ENCODE data around the gene CETP.

Gene CETP

DNA sequence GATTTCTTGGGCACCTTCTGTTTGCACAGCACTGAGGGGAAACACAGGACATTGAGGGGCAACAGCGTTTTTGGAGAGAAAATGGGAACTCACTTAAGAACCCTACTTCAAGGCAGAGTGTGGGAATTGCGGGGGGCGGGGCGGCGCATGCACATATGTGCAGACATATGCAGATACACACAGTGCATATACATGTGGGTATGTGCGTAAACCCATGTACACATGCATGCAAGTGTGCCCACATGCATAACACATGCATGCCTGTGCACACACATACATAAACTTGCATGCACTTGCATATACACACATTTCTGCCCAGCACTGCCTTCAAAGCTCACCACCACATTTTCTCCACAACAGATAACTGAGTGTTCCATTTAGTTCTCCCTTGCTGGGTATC, 60.0 kb downstream of the CETP start:
- DNase-seq (ENCODE audit: low spot score), result no peak

GRCh38 chr16:57022445-57022844, 60.7 kb downstream of the CETP start:
- DNase-seq (ENCODE audit: low spot score), result no peak

DNA sequence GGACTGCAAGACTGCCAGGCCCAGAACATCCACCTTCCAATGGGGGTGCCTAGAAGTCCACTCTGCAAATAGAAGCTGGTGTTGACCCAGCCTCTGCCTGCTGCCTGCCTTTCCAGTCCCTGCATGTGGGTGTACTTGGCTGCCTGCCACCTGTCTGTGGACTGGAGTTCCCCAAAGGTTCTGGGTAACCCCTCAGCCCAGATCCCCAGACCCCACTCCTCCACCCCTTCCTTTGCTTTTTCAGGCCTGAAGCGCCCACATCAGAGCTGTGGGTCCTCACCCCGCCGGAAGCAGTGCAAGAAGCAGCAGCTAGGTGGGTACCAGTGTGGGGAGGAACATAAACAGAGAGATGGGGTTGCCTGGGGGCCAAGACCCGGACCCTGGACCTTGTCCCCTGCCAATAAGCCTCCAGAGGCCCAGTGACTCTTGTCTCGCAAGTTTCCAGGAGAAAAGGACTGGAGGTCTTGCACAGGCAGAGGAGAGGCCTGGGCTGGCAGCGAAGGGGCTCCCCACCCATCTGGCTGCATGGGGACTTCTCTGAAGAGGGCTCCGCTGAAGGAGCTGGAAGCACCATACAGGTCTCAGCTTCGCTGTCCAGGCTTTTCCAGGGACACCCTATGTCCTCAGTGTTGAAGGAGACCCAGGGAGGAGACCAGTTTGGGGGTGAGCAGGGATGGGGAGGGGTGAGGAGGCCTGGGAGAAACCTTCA, 61.9 kb downstream of the CETP start:
- no peak for DNase-seq (ENCODE audit: low spot score)

DNA sequence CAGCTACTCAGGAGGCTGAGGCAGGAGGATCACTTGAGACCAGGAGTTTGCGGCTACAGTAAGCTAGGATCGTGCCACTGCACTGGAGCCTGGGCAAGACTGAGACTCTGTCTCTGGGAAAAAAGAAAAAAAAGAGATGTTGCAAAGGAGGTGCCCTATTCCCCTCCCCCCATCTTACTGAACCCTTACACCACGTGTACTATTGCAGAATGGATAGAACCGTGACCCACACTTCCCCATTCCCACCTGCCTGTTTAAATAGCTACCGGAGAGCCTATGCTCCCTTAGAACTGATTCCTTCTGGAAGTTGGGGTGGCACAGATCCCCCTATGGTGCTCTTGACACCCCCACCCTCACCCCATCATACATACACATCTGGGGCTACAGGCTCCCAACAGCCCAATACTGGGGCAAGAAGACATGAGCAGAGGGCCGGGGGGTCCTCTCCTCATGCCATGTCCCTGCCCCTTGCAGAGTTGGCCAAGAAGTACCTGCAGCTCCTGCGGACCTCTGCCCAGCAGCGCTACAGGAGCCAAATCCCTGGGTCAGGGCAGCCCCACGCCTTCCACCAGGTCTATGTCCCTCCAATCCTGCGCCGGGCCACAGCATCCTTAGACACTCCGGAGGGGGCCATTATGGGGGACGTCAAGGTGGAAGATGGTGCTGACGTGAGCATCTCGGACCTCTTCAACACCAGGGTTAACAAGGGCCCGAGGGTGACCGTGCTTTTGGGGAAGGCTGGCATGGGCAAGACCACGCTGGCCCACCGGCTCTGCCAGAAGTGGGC, 63.3 kb downstream of the CETP start:
- no peak for DNase-seq (ENCODE audit: low spot score)

- no peak for DNase-seq (ENCODE audit: low spot score)
Measured at GRCh38 chr16:57025941-57026777, 64.4 kb downstream of the CETP start.

GRCh38 chr16:57026778-57027062, 65.0 kb downstream of the CETP start:
- DNase-seq (ENCODE audit: low spot score), result no peak

DNA sequence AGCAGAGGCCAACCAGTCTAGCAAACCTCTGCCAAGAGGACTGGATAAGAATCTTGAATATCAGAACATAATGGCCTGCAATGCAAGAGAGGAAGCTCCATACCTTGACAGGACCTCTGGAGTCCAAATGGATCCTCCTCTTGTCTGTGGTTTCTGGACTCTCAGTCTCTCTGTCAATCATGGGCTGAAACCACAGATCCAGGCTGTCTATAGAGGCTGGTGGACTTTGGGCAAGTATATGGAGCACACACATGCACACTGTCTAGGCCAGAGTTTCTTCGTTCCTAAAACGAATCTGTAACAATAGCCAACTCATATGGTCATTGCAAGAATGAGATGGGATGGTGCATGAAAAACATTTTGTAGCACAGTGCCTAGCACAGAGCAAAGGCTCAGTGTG, 65.3 kb downstream of the CETP start:
- no peak for DNase-seq (ENCODE audit: low spot score)

- no peak for DNase-seq (ENCODE audit: low spot score)
Measured at GRCh38 chr16:57028086-57028485, 66.3 kb downstream of the CETP start.

DNA sequence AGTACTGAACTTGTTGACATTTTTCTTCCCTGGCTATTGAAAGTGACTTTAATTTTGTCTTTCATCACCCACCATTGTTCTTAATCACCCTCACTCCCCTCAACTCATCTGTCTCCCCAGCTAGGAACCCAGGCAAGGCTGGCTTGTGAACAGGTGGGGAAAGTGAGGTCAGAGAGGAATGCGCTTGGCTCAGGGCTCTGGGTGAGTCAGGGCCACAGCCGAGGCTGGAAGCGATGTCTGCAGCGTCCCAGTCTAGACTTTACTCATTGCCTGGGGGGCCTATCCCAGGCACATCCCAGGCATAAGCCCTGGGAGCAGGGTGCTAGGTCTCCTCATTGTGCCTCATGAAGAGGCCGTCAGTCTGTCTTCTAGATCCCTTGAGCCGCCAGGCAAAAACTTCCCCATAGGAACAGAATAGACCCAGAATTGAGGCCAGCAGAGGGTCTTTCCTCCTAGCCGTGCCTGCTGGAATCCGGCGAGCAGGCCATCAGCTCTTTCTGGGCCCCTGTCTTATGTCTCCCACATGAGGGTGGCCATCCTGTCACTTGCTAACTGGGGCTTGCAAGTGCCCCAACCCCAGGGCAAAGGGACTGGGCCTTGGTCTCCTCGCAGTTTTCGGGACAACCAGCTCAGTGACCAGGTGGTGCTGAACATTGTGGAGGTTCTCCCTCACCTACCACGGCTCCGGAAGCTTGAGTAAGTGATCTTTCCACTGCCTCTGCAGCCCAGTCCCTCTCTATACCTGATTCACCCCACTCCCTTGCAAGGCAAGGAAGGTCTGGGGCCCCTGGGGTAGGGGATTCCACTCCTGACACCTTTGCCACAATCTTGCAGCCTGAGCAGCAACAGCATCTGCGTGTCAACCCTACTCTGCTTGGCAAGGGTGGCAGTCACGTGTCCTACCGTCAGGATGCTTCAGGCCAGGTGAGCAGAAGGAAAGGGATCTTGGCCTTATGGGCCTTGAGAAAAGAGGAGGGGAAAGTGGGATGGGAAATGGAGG, 67.7 kb downstream of the CETP start:
- no peak for DNase-seq (ENCODE audit: low spot score)

GRCh38 chr16:57030346-57030902, 68.7 kb downstream of the CETP start:
- DNase-seq (ENCODE audit: low spot score), result no peak

- DNase-seq (ENCODE audit: low spot score), result no peak
Measured at GRCh38 chr16:57031156-57031555, 69.4 kb downstream of the CETP start.

- DNase-seq (ENCODE audit: low spot score), result no peak
Measured at GRCh38 chr16:57032346-57032745, 70.6 kb downstream of the CETP start.

DNA sequence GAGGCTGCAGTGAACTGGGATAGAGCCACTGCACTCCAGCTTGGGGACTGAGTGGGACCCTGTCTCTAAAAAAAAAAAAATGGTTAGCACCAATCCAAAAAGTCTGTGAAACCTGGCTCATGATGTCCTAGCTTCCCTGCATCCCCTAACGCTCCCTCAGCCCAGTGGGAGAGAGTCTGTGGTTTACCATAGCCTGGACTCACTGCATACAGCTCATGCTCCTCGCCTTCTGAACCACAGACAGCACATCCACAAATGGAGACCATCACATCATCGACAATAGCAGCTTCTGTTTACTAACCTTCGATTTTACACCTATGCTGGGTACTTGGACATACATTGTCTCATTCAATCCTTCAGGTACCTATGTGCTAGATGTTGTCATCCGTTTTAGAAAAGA, 71.2 kb downstream of the CETP start:
- no peak for DNase-seq (ENCODE audit: low spot score)
